GM21381 (cell line): ENCODE results near the gene ASZ1.

Experiments used
- ATAC-seq: cut with Tn5 transposase; IDR thresholded peaks from one replicate; pipeline ENCODE4 v1.9.1; 2021; ENCODE audit warnings: mild to moderate bottlenecking, moderate library complexity; ENCODE audit not compliant: unreplicated experiment

Gene ASZ1

GRCh38 chr7:117347480-117347879 lies 79.8 kb downstream of the ASZ1 start:
- peak; percentile 20 for ATAC-seq

DNA sequence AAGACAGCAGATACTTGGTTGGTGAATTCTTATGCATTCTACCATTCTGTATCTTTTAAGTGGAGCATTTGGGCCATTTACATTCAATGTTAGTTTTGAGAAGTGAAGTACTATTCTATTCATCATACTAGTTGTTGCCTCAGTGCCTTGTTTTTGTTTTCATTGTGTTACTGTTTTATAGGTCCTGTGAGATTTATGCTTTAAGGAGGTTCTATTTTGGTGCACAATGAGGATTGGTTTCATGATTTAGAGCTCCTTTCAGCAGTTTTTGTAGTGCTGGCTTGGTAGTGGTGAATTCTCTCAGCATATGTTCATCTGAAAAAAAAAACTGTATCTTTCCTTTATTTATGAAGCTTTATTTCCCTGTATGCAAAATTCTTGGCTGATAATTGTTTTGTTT lies 81.1 kb downstream of the ASZ1 start:
- ATAC-seq = no peak

DNA sequence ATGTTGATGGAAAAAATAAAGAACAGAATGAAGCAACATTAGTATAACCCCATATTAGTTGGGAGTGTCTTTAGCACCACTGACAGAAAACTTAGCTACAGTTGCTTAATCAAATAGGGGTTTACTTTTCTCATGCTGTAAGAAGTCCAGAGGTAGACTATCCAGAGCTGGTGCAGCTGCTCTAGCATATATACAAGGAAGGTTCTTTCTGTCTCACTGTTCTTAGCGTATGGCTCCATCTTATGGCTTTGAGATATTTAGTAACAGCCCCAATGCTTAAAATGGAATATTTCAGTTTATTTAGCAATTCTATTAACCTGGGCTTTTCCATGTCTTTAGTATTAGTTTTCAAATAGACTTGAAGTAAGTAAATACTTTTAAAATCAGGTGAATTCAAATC lies 89.3 kb downstream of the ASZ1 start:
- ATAC-seq = no peak

GRCh38 chr7:117333168-117333567 lies 94.1 kb downstream of the ASZ1 start:
- ATAC-seq = no peak

DNA sequence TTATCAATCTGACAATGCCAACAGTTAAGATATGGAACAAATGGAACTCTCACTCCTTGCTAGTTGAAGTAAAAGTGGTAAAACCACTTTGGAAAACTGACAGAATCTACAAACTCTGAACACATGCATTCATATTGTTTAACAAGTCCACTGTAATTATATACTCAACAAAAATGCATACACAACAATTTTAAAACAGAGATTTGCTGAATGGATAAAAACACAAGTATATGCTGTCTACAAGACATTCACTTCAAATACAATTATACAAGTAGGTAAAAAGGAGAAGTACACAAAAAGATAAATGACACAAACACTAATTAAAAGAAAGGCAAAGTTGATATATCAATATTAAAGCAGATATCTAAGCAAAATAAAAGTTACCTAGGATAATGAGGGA lies 95.3 kb downstream of the ASZ1 start:
- no peak for ATAC-seq

DNA sequence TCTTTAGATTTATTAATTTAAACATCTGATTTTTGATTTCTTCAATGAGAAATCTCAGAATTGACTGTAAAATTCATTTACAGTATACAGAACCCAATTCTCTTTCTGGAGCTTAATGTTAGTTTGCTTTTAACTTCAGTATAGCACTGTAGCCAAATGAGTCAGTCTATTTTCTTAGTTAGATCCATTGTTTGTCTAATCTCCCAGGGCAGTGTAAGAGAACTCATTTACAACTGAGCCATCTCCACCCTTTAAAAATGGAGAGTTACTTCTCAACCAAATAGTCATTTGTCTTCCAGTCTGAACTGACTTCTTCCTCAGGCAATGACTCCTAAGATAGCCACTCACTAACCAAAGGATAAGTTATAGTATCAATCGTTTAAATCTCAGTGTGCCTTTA lies 101.5 kb downstream of the ASZ1 start:
- ATAC-seq = no peak

- ATAC-seq = no peak
Observed at GRCh38 chr7:117324960-117325359, 102.3 kb downstream of the ASZ1 start.

DNA sequence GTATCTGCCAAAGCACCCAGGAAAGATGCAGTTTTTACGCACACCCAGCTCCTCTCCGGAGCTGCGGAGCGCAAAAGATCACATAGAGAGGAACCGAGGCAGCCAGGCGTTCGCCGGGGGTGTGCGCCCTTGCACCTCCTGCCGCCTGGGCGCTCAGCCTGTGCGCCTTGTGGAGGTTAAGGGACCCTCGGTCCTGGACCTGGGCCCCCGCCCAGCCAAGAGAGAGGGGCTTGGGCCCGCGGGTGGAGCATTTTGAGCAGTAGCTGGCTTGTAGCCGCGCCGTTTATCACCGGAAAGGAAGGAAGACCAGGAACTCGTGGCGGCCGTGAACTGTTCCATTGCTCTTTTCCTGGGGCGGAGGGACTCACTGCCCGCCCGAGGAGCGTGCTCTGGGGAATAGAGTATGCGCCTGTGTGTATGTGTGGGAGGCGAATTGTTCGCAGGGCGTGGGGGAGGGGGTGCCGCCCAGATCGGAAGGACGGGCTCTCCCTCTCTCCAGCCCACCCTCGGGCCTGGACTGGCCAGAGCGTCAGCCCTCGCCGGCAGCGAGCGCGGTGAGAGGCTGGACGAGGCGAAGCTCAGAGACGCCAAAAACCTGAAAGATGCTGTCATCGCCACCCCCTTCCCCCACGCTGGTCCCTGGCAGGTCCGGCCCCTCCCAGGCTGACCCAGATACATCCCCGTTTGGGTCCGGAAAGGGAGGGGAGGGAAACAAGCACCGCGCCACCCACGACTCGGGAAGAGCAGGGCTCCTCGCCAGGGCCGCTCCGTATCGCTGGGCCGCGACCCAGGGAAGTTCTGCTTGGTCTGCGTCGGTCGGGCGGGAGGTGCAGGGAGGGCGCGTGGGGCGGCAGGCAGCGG lies 103.2 kb downstream of the ASZ1 start:
- no peak for ATAC-seq

DNA sequence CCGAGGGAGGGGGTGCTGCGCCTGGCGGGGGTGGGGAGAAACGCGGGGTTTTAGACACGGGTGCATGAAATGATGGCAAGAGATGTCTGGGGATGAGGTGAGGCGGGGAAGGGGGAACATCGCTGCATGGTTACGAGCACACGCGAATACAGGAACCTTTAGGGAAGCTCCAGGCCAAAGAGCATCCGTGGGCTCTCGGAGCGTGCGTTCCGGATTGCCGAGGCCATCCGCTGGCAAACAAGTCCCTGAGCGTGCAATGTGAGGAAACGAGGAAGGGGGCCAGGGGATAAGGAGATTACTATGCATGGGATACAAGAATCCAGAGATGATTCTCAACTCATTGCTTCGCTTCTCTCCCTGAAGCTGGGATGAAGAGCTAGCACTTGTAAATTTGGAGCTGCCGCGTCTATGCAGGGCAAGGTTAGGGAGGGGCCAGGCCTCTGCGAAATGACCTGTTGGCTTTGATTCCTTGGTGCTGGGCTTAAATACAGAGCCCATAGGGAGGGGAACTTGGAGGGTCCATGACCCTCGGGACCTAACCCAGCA lies 103.9 kb downstream of the ASZ1 start:
- no peak for ATAC-seq

- ATAC-seq = no peak
Observed at GRCh38 chr7:117322741-117323304, 104.5 kb downstream of the ASZ1 start, which contains the start of gene WNT2. Gene WNT2, minus strand, starts transcription at chr7:117323058. Its CDS starts 69 bp downstream, at chr7:117322989.

- ATAC-seq = no peak
Observed at GRCh38 chr7:117320523-117320922, 106.8 kb downstream of the ASZ1 start.

- ATAC-seq = no peak
Observed at GRCh38 chr7:117319181-117319580, 108.1 kb downstream of the ASZ1 start.

DNA sequence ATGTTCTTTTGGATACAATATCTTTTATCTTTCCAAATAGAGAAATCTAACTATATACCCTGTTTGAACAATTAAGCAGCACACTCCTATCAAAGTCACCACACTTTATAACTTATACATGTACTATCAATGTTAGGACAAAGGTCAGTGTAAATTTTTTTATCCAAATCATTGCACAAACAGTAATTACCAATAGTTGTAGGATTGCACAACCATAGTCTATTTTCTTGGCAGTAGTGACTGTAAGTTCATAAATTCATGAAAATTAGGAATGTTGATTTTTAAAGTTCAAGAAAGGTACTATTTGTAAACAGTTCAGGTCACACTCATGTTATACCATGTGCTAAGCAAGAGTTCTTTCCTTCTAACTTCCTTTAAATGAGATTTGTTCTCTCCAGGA lies 113.7 kb downstream of the ASZ1 start:
- no peak for ATAC-seq
